HCT116 (cell line): ENCODE data around the gene NXT1. TPM values are rescaled to one million over a fixed set of nuclear protein-coding genes. Genes with fewer than 3 reads are reported as not detected.

Experiments
- ATAC-seq: fragments of 200-7000 bp; cut with Tn5 transposase; 2 replicates; pipeline ENCODE4 v1.9.1; 2020; ENCODE audit warnings: mild to moderate bottlenecking, moderate library complexity
- BruUV-seq: library from RNA; stranded (reverse); fragments of 400-500 nt; replicated peaks from 2 replicates; lab custom pipeline; 2021; lab: Mats Ljungman, UMichigan
- CTCF ChIA-PET: fragments of 300-600 bp; sonication (Branson Sonifier 250); formaldehyde crosslinking; loops from one replicate; lab custom pipeline; 2021; ENCODE audit warnings: antibody characterized with exemption; lab: Charles Lee
- POLR2A ChIA-PET: fragments of 300-600, 350-600 bp; sonication (Branson Sonifier 250); formaldehyde crosslinking; loops from one replicate; lab custom pipeline; 2021; ENCODE audit warnings: antibody characterized with exemption; lab: Charles Lee
- RAD21 ChIA-PET, 2 experiments: fragments of 300-600 bp; sonication (Branson Sonifier 250); formaldehyde crosslinking; loops; one replicate each; lab custom pipeline; 2023; ENCODE audit warnings: low total read pairs in 2 of 2; ENCODE audit not compliant: uncharacterized antibody in 2 of 2, unreplicated experiment in 2 of 2, low non-redundant PET in 1 of 2; lab: Charles Lee
- DNase-seq: peaks from one replicate; pipeline ENCODE4 v3.0.0-alpha.2; 2010; ENCODE audit warnings: low read depth, low spot score
- H2AFZ ChIP-seq: fragments of 200-600 bp; shearing (Covaris generic), sonication (generic); 2 replicates; pipeline ENCODE4 v1.6.1; 2017; ENCODE audit warnings: low read depth, mixed run types, mixed read lengths, antibody characterized with exemption, low read length; ENCODE audit not compliant: poor library complexity, severe bottlenecking
- H3K27ac ChIP-seq: 2 replicates; pipeline ENCODE4 v1.5.1; 2012; ENCODE audit warnings: low read depth, low read length
- H3K27me3 ChIP-seq: fragments of 200-600 bp; sonication (generic); 2 replicates; pipeline ENCODE4 v1.6.1; 2016; ENCODE audit warnings: mixed run types, low read length, mixed read lengths; ENCODE audit not compliant: insufficient read depth
- H3K36me3 ChIP-seq, 2 experiments: fragments of 200-500 bp in 1 of 2; fragments of 200-600 bp in 1 of 2; sonication (Bioruptor generic) in 1 of 2; sonication (generic) in 1 of 2; 2 replicates each; pipeline versions ENCODE4 v1.5.1 to v1.6.1; 2014 to 2016; ENCODE audit warnings: low read length in 2 of 2, inconsistent platforms in 1 of 2, mixed read lengths in 1 of 2, mixed run types in 1 of 2; ENCODE audit not compliant: insufficient read depth in 2 of 2, control insufficient read depth in 1 of 2
- H3K4me1 ChIP-seq, 2 experiments: fragments of 200-600 bp in 1 of 2; sonication (generic) in 1 of 2; 2 replicates each; pipeline versions ENCODE4 v1.5.1 to v1.6.1; 2012 to 2017; ENCODE audit warnings: low read length in 2 of 2, inconsistent platforms in 1 of 2, mild to moderate bottlenecking in 1 of 2, mixed read lengths in 1 of 2, mixed run types in 1 of 2, moderate library complexity in 1 of 2; ENCODE audit not compliant: insufficient read depth in 2 of 2, control insufficient read depth in 1 of 2
- H3K4me2 ChIP-seq: fragments of 200-600 bp; sonication (generic); 2 replicates; pipeline ENCODE4 v1.6.1; 2017; ENCODE audit warnings: mixed run types, low read length, mixed read lengths
- H3K4me3 ChIP-seq, 2 experiments: fragments of 200-600 bp in 1 of 2; sonication (generic) in 1 of 2; replicated peaks in 1 of 2; 2 replicates each; pipeline ENCODE4 v1.5.1; 2011 to 2016; ENCODE audit warnings: low read length in 2 of 2, control low read depth in 1 of 2, low read depth in 1 of 2, mild to moderate bottlenecking in 1 of 2, mixed read lengths in 1 of 2, mixed run types in 1 of 2
- H3K79me2 ChIP-seq: fragments of 200-600 bp; sonication (generic); 2 replicates; pipeline ENCODE4 v1.6.1; 2017; ENCODE audit warnings: mild to moderate bottlenecking, mixed run types, low read length, moderate library complexity, mixed read lengths; ENCODE audit not compliant: insufficient read depth
- H3K9ac ChIP-seq: fragments of 200-600 bp; sonication (generic); 2 replicates; pipeline ENCODE4 v1.6.1; 2016; ENCODE audit warnings: low read length, mixed read lengths
- H3K9me2 ChIP-seq: fragments of 200-600 bp; sonication (generic), shearing (Covaris generic); 2 replicates; pipeline ENCODE4 v1.6.1; 2017; ENCODE audit warnings: mixed run types, mild to moderate bottlenecking, moderate library complexity; ENCODE audit not compliant: insufficient read depth
- H3K9me3 ChIP-seq, 2 experiments: fragments of 200-500 bp in 1 of 2; fragments of 200-600 bp in 1 of 2; sonication (Bioruptor generic) in 1 of 2; sonication (generic) in 1 of 2; 2 replicates each; pipeline ENCODE4 v1.6.1; 2014 to 2017; ENCODE audit warnings: low read length in 2 of 2, mixed read lengths in 2 of 2, inconsistent platforms in 1 of 2, low read depth in 1 of 2, mild to moderate bottlenecking in 1 of 2, mixed run types in 1 of 2, moderate library complexity in 1 of 2; ENCODE audit not compliant: control insufficient read depth in 1 of 2, insufficient read depth in 1 of 2
- H4K20me1 ChIP-seq: fragments of 200-600 bp; sonication (generic), shearing (Covaris generic); 2 replicates; pipeline ENCODE4 v1.6.1; 2017; ENCODE audit warnings: mixed run types, mild to moderate bottlenecking, moderate library complexity; ENCODE audit not compliant: insufficient read depth
- CTCF ChIP-seq, 3 experiments: fragments of 200-600 bp in 1 of 3; sonication (generic) in 1 of 3; IDR thresholded peaks in 2 of 3; conservative IDR thresholded peaks in 1 of 3; 2 replicates each; pipeline ENCODE4 v1.5.1; 2012 to 2017; ENCODE audit warnings: low read depth in 2 of 3, low read length in 2 of 3, antibody characterized with exemption in 1 of 3, borderline replicate concordance in 1 of 3, control low read depth in 1 of 3, mild to moderate bottlenecking in 1 of 3, mixed read lengths in 1 of 3, mixed run types in 1 of 3, moderate library complexity in 1 of 3; ENCODE audit not compliant: insufficient read depth in 1 of 3
- ELF1 ChIP-seq: IDR thresholded peaks from 2 replicates; pipeline ENCODE4 v1.6.1; 2012; ENCODE audit warnings: low read depth, borderline replicate concordance
- EZH2phosphoT487 ChIP-seq: fragments of 200-600 bp; IDR thresholded peaks from 2 replicates; pipeline ENCODE4 v1.6.1; 2018; ENCODE audit warnings: antibody characterized with exemption, borderline replicate concordance
- FOSL1 ChIP-seq: IDR thresholded peaks from 2 replicates; pipeline ENCODE4 v1.6.1; 2012; ENCODE audit warnings: low read depth
- POLR2A ChIP-seq: IDR thresholded peaks from 2 replicates; pipeline ENCODE4 v1.7.0; 2011; ENCODE audit warnings: borderline replicate concordance; ENCODE audit not compliant: insufficient read depth, insufficient read length; ENCODE audit errors: extremely low read depth
- RAD21 ChIP-seq: IDR thresholded peaks from 2 replicates; pipeline ENCODE4 v1.6.1; 2012; ENCODE audit warnings: low read depth, mild to moderate bottlenecking
- REST ChIP-seq: IDR thresholded peaks from 2 replicates; pipeline ENCODE4 v1.6.1; 2012; ENCODE audit warnings: low read depth
- SIN3A ChIP-seq: IDR thresholded peaks from 2 replicates; pipeline ENCODE4 v1.6.1; 2012; ENCODE audit warnings: low read depth
- SRF ChIP-seq: IDR thresholded peaks from 2 replicates; pipeline ENCODE4 v1.6.1; 2012; ENCODE audit warnings: low read depth
- YY1 ChIP-seq: IDR thresholded peaks from 2 replicates; pipeline ENCODE4 v1.6.1; 2011; ENCODE audit warnings: low read length, low read depth, moderate library complexity, mild to moderate bottlenecking; ENCODE audit not compliant: insufficient replicate concordance; ENCODE audit errors: extremely low read depth
- ZFX ChIP-seq: fragments of 450-650 bp; IDR thresholded peaks from 2 replicates; pipeline ENCODE4 v1.6.1; 2017
- ZNF274 ChIP-seq: fragments of 200-500 bp; sonication (Bioruptor generic); IDR thresholded peaks from 2 replicates; pipeline ENCODE4 v1.6.1; 2014; ENCODE audit warnings: mild to moderate bottlenecking, low read depth, low read length, inconsistent platforms
- intact Hi-C: fragments of 100-400 bp; cut with micrococcal nuclease; formaldehyde crosslinking; loops from 2 replicates; pipeline ENCODE4 v1.10.0; 2022
- total RNA-seq: library from RNA; stranded (reverse); gene quantifications from one replicate; pipeline ENCODE4 v1.2.1, GENCODE V29; 2021; ENCODE audit not compliant: unreplicated experiment

The NXT1 gene
- total RNA-seq, 1 experiment from 2014 or later: 29.9 TPM

GRCh38 chr20:23325107-23325506, 25.5 kb upstream of the NXT1 start (continued):
- TF ChIP-seq REST: no peak
- TF ChIP-seq SRF: no peak
- TF ChIP-seq CTCF (IDR thresholded peaks at IDR 0.05 in 2 of 3, conservative IDR thresholded peaks at IDR 0.05 in 1 of 3; ENCODE audit: borderline replicate concordance in 1 of 3, insufficient read depth in 1 of 3, low read depth in 2 of 3, low read length in 2 of 3): no peak
- no peak for TF ChIP-seq ZFX
- TF ChIP-seq EZH2phosphoT487: no peak
- TF ChIP-seq SIN3A: no peak

GRCh38 chr20:23326774-23327173, 23.8 kb upstream of the NXT1 start:
- BruUV-seq: no TSS peak
- Histone ChIP-seq H4K20me1 (no peaks in the 10 kb centered on the region), H3K9ac (no peak overlapping the region), H3K9me3 (no peaks in the 10 kb centered on the region), H3K9me2 (no peaks in the 10 kb centered on the region), H3K79me2 (no peaks in the 10 kb centered on the region), H3K4me3 (no peak overlapping the region), H3K4me1 (no peaks in the 10 kb centered on the region), H3K36me3 (no peaks in the 10 kb centered on the region), H3K4me2 (no peak overlapping the region), H3K27ac (no peak overlapping the region), H2AFZ (no peak overlapping the region), H3K27me3 (peaks cover 64% of the 10 kb centered on the region)
- ChIA-PET POLR2A (no interaction called here), CTCF (no interaction called here), RAD21 (no interaction called here)
- no peak for ATAC-seq
- intact Hi-C loops: loop anchor here (10.0 kb wide), 1 partner anchor 272 kb away; no protein-coding TSS in a partner anchor
- no peak for DNase-seq
- TF ChIP-seq ELF1 (no peak), SRF (no peak), ZFX (no peak), RAD21 (no peak), ZNF274 (no peak), FOSL1 (no peak), EZH2phosphoT487 (no peak), CTCF (IDR thresholded peaks at IDR 0.05 in 2 of 3, conservative IDR thresholded peaks at IDR 0.05 in 1 of 3; ENCODE audit: borderline replicate concordance in 1 of 3, insufficient read depth in 1 of 3, low read depth in 2 of 3, low read length in 2 of 3) (no peak), REST (no peak), POLR2A (no peak), YY1 (no peak)
